HG03575 (cell line): ENCODE results near the gene FAM76B.

Experiments used
- ATAC-seq: cut with Tn5 transposase; IDR thresholded peaks from one replicate; pipeline ENCODE4 v1.9.1; 2021; ENCODE audit not compliant: unreplicated experiment, insufficient number of reproducible peaks, low FRiP score; ENCODE audit errors: extremely low read depth

The FAM76B gene

DNA sequence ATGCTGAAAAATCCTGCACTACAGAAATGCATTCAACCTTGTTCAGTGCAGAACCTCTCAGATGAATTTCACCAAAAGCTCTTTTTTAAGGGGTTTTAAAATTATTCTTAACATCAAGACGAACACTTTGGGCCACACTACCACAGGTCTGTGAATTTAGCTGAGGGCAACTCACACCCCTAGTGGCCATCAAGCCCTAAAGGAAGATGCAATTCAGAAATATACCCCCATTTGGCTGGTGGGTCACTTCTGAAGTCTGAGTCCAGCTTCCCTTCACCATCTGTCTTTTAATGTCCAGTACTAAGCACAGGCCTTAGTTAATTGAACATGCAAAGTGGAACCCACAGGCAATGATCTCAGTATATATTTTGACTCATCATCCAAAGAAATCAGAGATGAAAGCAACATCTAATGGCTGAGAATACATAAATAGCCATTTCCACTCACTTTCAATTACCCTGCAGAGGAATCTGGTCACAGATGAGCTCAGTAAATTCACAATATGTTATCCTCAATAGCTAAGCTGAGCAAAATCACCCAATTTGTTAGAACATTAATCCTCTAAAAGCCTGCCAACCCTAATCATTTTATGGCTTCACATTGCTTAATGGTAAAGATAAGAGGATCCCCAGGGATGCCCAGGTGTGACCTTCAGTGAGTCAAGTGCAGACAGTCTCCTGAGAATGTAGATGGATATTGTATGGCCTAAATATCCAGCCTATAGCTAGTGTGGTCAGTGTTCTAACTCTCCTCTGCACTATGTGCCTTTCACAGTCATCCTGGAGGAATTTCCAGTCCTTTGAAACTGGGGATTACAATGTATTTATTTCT lies 50.3 kb downstream of the FAM76B start:
- ATAC-seq, result no peak

DNA sequence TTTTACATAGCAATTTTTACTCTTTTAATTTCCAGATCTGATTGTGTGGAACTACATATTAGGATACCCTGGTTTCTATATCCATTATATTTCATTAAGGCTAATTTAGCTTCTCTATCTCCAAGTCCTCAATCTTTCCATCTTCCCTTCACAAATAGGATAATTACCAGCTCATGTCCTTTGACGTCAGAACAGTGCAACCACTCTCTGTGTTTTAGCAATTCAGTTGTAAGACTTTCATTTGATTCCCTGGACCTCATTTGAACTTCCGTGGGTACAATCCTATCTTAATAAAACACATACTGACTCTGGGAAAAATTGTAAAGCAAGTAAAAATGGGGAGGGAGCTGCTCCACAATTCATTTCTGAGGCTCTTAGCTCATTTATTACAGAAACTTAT lies 52.8 kb downstream of the FAM76B start:
- ATAC-seq, result no peak

- no peak for ATAC-seq
Measured at GRCh38 chr11:95736355-95736754, 53.2 kb downstream of the FAM76B start.

DNA sequence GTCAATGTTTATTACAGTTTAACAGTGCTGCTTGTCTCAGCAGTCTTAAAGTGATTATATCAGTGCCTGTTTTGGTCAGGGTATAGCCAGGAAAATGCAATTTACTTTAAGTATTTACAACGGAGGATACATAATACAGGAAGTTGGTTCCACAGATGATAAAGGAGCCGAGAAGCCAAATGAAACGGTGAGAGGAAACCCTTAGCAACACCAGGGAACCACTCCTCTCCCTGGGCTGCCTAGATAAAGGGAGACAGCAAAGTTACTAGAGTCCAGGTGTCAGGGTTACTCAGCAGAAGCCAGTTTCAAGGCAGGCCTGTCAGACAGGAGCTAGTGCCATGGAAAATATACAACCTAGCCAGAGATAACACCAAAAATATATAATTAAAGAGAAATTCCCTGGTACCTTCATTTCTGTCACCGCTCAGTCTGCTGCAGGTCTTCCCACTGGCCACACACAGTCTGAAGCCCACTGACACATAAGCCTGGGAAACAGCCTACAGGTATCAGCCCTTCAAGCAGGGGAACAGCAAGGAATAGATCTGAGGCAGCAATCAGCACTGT lies 55.5 kb downstream of the FAM76B start:
- ATAC-seq, result no peak

DNA sequence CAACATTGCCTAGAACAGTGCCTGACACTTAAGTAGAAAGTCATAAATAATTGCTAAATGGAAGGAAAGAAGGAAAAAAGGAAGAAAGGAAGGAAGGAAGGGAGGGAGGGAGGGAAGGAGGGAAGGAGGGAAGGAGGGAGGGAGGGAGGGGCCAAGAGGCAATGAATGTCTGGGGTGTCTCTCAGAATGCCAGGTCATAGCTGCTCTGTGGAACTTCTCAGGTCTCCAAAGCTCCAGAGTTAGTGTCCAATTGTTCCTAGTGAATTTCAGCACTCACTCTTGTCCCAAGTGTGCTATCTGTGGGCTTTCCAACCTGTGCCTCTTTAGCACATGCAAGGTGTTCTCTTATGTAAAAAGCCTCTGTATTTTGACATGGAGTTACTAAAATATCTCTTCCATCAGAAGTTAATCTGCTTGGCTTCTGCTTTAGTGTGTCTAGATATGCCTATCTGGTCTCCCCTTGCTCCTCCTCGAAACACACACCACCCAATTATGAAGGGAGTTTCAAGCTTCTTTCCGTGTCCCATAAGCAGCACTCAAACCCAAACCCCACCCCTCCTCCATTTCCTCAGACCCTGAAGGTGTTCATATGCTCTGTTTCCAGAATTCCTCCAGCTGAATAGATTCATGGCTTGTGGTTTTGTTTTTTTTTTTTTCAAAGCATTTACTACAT lies 56.5 kb downstream of the FAM76B start:
- no peak for ATAC-seq

- no peak for ATAC-seq
Measured at GRCh38 chr11:95729462-95729861, 60.1 kb downstream of the FAM76B start.

GRCh38 chr11:95728790-95729189 lies 60.8 kb downstream of the FAM76B start:
- ATAC-seq, result no peak

DNA sequence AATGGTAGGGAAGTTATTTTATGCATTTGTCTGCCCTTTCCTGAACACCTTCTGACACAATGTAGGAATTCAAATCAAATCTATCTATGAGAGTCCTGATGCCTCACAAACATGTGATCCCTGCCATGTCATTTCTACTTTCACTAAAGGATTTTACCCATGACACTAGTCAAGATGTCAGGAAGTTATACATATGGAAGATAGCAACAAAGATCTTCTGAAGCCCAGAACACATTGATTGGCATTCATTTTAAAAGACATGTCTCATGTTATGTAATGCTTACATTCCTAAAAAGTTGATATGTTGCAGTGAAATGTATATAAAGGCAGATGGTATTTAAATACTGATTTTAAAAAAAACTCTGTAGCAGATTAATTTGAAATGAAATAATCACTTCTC lies 61.5 kb downstream of the FAM76B start:
- no peak for ATAC-seq

DNA sequence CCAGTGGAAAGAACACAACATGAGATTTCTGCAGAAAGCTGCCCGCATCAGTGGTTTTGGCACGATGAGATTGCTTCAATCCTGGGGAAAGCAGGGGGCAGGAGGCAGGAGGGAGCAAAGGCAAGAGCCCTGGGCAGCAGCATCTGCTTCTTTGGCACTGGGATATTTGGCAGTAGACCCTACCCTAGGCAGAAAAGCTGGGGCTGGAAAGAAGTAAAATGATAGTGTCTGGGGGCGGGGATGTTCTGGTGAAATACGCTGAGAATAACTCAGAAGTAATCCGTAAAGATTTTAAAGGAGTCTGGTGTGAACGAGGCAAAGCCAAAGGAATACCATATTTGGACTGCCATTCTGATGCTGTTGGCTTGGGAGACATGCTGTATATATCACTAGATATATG lies 62.0 kb downstream of the FAM76B start:
- ATAC-seq, result no peak

DNA sequence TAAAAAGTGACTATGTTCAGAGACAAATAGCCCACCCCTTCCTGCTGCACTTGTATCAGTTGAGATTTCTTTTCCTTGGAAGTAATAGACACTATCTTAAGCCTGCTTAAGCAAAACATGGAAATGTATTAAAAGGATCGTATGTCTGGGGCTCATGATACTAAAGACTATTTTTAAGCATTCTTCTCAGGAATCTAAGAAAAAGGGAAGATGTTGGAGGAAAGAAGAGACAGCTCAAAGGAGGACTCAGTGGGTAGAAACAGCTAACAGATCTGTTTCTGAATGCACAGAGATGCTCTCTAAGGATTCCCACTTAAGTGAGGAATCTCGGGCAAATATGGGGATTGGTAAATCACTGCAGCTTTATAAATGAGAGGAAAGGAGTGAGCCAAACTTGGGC lies 62.5 kb downstream of the FAM76B start:
- no peak for ATAC-seq

- ATAC-seq, result no peak
Measured at GRCh38 chr11:95725196-95725595, 64.4 kb downstream of the FAM76B start.

DNA sequence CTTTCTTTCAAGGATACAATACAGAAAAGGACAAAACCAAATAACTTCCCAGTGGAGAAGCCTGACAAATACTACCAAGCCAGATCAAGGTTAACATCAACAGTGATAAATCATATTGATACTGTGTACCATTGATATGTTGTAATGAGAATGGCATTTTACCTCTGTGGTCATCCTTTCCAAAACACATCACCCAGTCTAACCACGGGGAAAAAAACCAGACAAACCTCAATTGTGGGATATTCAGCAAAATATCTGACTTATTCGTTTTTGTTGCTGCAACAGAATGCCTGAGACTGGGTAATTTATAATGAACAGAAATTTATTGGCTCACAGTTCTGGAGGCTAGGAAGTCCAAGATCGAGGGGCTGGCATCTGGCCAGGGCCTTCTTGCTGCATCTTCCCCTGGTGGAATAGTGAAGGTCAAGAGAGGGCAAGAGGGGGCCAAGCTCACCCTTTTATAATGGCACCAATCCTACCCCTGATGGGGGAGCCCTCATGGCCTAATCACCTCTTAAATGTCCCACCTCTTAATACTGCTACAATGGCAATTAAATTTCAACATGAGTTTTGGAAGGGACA lies 66.1 kb downstream of the FAM76B start:
- ATAC-seq, result no peak

- no peak for ATAC-seq
Measured at GRCh38 chr11:95720195-95720594, 69.4 kb downstream of the FAM76B start.
